ENCODE results near the gene PATL1. TPM values are rescaled to one million over a fixed set of nuclear protein-coding genes. Genes with fewer than 3 reads are reported as not detected.

Gene PATL1
- total RNA-seq, 1 experiment from 2014 or later, result 57.0 TPM

GRCh38 chr11:59641156-59641555 is 27.7 kb downstream of the PATL1 start:
- DNase-seq (ENCODE audit: low read depth, low spot score) (no peak), ATAC-seq (peak; percentile 51; the same call in 1 of the 2 replicates)
- no peaks in the 10 kb centered on the region for H3K9me3 ChIP-seq (ENCODE audit: control insufficient read depth, insufficient read depth, low read depth, low read length)
- no peaks in the 10 kb centered on the region for H3K4me1 ChIP-seq (ENCODE audit: control insufficient read depth, insufficient read depth, low read length)
- no peak overlapping the region for H3K27ac ChIP-seq (ENCODE audit: low read length)
- TF ChIP-seq POLR2AphosphoS5 (IDR thresholded peaks at IDR 0.05; ENCODE audit: low read depth, low read length), result no peak
- TF ChIP-seq, protein P1, sequence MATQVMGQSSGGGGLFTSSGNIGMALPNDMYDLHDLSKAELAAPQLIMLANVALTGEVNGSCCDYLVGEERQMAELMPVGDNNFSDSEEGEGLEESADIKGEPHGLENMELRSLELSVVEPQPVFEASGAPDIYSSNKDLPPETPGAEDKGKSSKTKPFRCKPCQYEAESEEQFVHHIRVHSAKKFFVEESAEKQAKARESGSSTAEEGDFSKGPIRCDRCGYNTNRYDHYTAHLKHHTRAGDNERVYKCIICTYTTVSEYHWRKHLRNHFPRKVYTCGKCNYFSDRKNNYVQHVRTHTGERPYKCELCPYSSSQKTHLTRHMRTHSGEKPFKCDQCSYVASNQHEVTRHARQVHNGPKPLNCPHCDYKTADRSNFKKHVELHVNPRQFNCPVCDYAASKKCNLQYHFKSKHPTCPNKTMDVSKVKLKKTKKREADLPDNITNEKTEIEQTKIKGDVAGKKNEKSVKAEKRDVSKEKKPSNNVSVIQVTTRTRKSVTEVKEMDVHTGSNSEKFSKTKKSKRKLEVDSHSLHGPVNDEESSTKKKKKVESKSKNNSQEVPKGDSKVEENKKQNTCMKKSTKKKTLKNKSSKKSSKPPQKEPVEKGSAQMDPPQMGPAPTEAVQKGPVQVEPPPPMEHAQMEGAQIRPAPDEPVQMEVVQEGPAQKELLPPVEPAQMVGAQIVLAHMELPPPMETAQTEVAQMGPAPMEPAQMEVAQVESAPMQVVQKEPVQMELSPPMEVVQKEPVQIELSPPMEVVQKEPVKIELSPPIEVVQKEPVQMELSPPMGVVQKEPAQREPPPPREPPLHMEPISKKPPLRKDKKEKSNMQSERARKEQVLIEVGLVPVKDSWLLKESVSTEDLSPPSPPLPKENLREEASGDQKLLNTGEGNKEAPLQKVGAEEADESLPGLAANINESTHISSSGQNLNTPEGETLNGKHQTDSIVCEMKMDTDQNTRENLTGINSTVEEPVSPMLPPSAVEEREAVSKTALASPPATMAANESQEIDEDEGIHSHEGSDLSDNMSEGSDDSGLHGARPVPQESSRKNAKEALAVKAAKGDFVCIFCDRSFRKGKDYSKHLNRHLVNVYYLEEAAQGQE (IDR thresholded peaks at IDR 0.05; ENCODE audit: insufficient read depth in 1 of 2, low read depth in 2 of 2, low read length in 1 of 2), result no peak
- TF ChIP-seq TCF7L2 (IDR thresholded peaks at IDR 0.05; ENCODE audit: low read depth, low read length), result no peak
- TF ChIP-seq CTCF (IDR thresholded peaks at IDR 0.05), result no peak
- TF ChIP-seq SIN3A (IDR thresholded peaks at IDR 0.05; ENCODE audit: borderline replicate concordance, insufficient read depth, low read depth, low read length), result no peak
- CTCF ChIA-PET, result no interaction called here
- POLR2A ChIA-PET, result interaction anchor here (0.7 kb wide), 1 partner anchor 13 kb away, joined by 4 read pairs; no protein-coding TSS in a partner anchor
- peaks cover 57% of the 10 kb centered on the region for H3K36me3 ChIP-seq (ENCODE audit: control insufficient read depth, insufficient read depth, low read length)
- in situ Hi-C loops (cut with HindIII; ENCODE audit: low pct_unique_long_range_greater_than_20kb, low sequenced_read_pairs), result no loop called here
- BruUV-seq (replicated peaks), result no TSS peak
- intact Hi-C loops (cut with micrococcal nuclease; ENCODE audit: unreplicated experiment), result no loop called here
- H3K4me3 ChIP-seq (ENCODE audit: low read depth in 2 of 2, low read length in 2 of 2), result no peak overlapping the region
- no peaks in the 10 kb centered on the region for H3K27me3 ChIP-seq (ENCODE audit: control insufficient read depth, insufficient read depth, low read length)

DNA sequence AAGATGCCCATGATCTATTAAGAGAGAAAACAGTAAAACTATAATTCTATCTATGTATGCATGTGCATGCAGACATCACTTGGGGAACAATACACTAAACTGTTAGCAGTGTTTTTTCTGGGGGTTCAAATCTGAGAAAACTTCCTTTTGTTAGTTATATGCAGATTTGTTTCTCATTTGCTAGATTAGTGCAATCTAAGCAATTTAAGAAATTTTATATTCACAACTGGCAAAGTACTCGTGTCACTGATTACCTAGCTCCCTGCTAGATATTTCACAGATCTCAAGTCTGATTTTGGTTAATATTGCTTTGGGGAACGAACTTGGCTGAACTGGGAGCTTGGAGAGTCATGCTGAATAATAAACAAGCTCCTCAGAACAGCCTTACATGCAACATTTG is 38.3 kb downstream of the PATL1 start:
- H3K4me1 ChIP-seq (ENCODE audit: control insufficient read depth, insufficient read depth, low read length), result no peaks in the 10 kb centered on the region
- in situ Hi-C loops (cut with HindIII; ENCODE audit: low pct_unique_long_range_greater_than_20kb, low sequenced_read_pairs) (no loop called here), intact Hi-C loops (cut with micrococcal nuclease; ENCODE audit: unreplicated experiment) (loop anchor here (5.0 kb wide), 1 partner anchor 37 kb away; the partner anchor contains the start of gene PATL1)
- DNase-seq (ENCODE audit: low read depth, low spot score) (no peak), ATAC-seq (no peak)
- no peak overlapping the region for H3K27ac ChIP-seq (ENCODE audit: low read length)
- BruUV-seq (replicated peaks), result no TSS peak
- H3K9me3 ChIP-seq (ENCODE audit: control insufficient read depth, insufficient read depth, low read depth, low read length), result no peaks in the 10 kb centered on the region
- no peak for TF ChIP-seq TCF7L2 (IDR thresholded peaks at IDR 0.05; ENCODE audit: low read depth, low read length)
- TF ChIP-seq, protein P1 (IDR thresholded peaks at IDR 0.05; ENCODE audit: insufficient read depth in 1 of 2, low read depth in 2 of 2, low read length in 1 of 2), result no peak
- no peak for TF ChIP-seq POLR2AphosphoS5 (IDR thresholded peaks at IDR 0.05; ENCODE audit: low read depth, low read length)
- TF ChIP-seq SIN3A (IDR thresholded peaks at IDR 0.05; ENCODE audit: borderline replicate concordance, insufficient read depth, low read depth, low read length), result no peak
- TF ChIP-seq CTCF (IDR thresholded peaks at IDR 0.05), result no peak
- POLR2A ChIA-PET, result no interaction called here
- CTCF ChIA-PET, result no interaction called here
- H3K36me3 ChIP-seq (ENCODE audit: control insufficient read depth, insufficient read depth, low read length), result no peaks in the 10 kb centered on the region
- no peak overlapping the region for H3K4me3 ChIP-seq (ENCODE audit: low read depth in 2 of 2, low read length in 2 of 2)
- no peaks in the 10 kb centered on the region for H3K27me3 ChIP-seq (ENCODE audit: control insufficient read depth, insufficient read depth, low read length)

All from Panc1 (cell line).